ENCODE results near the gene SIAH1.

DNA sequence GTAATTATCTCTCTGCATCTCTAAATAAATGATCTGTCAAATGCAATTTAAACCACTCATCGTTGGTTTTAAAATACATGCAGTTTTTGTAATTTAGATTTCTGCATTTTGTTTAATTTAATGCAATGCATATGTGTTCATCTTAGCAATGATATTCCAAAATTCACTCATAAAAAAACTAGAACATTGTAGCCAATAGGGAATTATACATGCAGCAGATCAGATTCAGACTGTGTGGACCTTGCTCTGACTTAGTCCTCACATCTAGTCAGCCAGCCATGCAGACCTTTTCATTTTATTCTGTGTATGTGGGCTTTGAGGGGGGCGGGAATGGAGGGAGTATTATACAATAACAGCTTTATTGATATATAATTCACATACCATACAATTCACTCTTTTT, 37.3 kb upstream of the SIAH1 start:
- TF ChIP-seq, protein P1, sequence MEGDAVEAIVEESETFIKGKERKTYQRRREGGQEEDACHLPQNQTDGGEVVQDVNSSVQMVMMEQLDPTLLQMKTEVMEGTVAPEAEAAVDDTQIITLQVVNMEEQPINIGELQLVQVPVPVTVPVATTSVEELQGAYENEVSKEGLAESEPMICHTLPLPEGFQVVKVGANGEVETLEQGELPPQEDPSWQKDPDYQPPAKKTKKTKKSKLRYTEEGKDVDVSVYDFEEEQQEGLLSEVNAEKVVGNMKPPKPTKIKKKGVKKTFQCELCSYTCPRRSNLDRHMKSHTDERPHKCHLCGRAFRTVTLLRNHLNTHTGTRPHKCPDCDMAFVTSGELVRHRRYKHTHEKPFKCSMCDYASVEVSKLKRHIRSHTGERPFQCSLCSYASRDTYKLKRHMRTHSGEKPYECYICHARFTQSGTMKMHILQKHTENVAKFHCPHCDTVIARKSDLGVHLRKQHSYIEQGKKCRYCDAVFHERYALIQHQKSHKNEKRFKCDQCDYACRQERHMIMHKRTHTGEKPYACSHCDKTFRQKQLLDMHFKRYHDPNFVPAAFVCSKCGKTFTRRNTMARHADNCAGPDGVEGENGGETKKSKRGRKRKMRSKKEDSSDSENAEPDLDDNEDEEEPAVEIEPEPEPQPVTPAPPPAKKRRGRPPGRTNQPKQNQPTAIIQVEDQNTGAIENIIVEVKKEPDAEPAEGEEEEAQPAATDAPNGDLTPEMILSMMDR (IDR thresholded peaks at IDR 0.05), result no peak
- TF ChIP-seq ZFX (IDR thresholded peaks at IDR 0.05; ENCODE audit: borderline replicate concordance), result no peak
